ENCODE data around the gene MISP. TPM values are rescaled to one million over a fixed set of nuclear protein-coding genes. Genes with fewer than 3 reads are reported as not detected.
"Not testable (repeated sequence)": the region's sequence is repeated elsewhere in the genome, so short reads cannot be mapped to it uniquely, and the experiment has no call there.

Gene MISP
- total RNA-seq, 8 experiments from 2014 or later, result 0.13 to 0.61 (median 0.28) TPM

GRCh38 chr19:740816-741505 is 10.0 kb upstream of the MISP start:
- H3K4me3 ChIP-seq; H3K27ac ChIP-seq; H3K4me1 ChIP-seq (replicated peaks in 1 of 2); ATAC-seq (replicated peaks in 6 of 8): not testable (repeated sequence)
- in situ Hi-C loops (cut with MboI; ENCODE audit: low pct_unique_long_range_greater_than_20kb in 2 of 9, low sequenced_read_pairs in 9 of 9, unreplicated experiment in 9 of 9), result loop anchor here in 2 of 9 experiments (25.0 kb wide), 1 partner anchor 154 kb away; the partner anchor contains the start of gene HCN2 (in 2 of the 2)
- 80 to 100% (median 86%) methylated on average over 1 to 5 of the region's 16 CpGs; no CpG with 5 or more reads in 5 of the 10 experiments for WGBS, 10 experiments

- peak in 1 of 8 experiments; percentile 39 for ATAC-seq (replicated peaks in 6 of 8)
- WGBS, 10 experiments, result 84 to 94% (median 86%) methylated on average over 4 to 12 of the region's 19 CpGs; no CpG with 5 or more reads in 4 of the 10 experiments
- in situ Hi-C loops (cut with MboI; ENCODE audit: low pct_unique_long_range_greater_than_20kb in 2 of 9, low sequenced_read_pairs in 9 of 9, unreplicated experiment in 9 of 9), result loop anchor here in 2 of 9 experiments (25.0 kb wide), 1 partner anchor 154 kb away; the partner anchor contains the start of gene HCN2 (in 2 of the 2)
These were observed 9.3 kb upstream of the MISP start for GRCh38 chr19:741506-742131.

DNA sequence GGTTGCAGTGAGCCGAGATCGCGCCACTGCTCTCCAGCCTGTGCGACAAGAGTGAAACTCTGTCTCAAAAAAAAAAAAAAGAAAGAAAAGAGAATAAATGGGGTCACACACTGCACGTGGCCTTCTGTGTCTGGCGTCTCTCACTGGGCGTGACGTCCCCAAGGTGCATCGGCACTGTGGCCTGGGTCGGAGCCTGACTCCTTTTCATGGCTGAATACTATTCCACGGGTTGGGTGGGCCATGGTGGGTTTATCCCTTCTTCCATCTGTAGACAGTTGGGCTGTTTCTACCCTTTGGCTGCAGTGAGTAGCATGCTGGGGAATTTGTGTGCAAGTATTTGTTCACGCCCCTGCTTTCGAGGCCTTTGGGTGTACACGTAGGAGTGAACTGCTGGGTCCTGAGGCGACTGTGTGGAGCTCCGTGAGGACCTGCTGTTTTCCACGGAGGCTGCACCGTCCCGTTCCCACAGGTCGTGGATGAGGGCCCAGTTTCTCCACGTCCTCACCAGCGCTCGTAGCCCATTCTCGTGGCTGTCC is 8.3 kb upstream of the MISP start:
- ATAC-seq (replicated peaks in 6 of 8), result no peak
- Histone ChIP-seq H3K4me1 (replicated peaks in 1 of 2) (no peaks in the 10 kb centered on the region), H3K27ac (no peak overlapping the region), H3K4me3 (no peak overlapping the region)
- in situ Hi-C loops (cut with MboI; ENCODE audit: low pct_unique_long_range_greater_than_20kb in 2 of 9, low sequenced_read_pairs in 9 of 9, unreplicated experiment in 9 of 9), result loop anchor here in 2 of 9 experiments (25.0 kb wide), 1 partner anchor 155 kb away; the partner anchor contains the start of gene HCN2 (in 2 of the 2)
- 60 to 100% (median 93%) methylated on average over 1 to 11 of the region's 24 CpGs; no CpG with 5 or more reads in 1 of the 10 experiments for WGBS, 10 experiments

More at GRCh38 chr19:741506-742131, 9.3 kb upstream of the MISP start:
- no peak overlapping the region for H3K4me3 ChIP-seq
- H3K4me1 ChIP-seq (replicated peaks in 1 of 2), result no peaks in the 10 kb centered on the region
- H3K27ac ChIP-seq, result no peak overlapping the region

DNA sequence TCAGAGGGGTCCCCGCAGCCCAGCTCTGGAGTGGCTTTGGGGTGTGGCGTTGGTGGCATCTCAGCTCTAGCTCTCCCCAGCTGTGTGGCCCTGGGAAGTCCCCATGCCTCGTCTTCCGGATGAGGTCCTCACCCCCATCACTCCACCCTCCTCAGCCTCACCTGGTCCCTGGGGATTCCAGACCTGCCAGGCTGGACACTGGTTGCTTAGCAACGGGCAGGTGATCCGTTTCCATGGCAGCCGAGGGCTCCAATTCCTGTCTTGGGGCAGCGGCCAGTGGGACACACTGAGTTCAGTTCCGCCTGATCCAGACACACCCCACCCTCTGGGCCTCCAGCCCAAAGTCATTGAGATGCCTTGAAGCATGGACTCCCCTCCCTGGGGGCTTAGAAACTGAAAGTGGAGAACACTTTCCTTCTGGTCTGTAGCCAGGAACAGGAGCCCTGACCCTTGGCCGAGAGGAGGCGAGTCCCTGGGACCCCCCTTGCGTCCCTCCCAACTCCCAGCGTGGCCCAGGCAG is 7.7 kb upstream of the MISP start:
- 53 to 100% (median 80%) methylated on average over 1 to 8 of the region's 13 CpGs; no CpG with 5 or more reads in 5 of the 10 experiments for WGBS, 10 experiments
- Histone ChIP-seq H3K4me3 (no peak overlapping the region), H3K27ac (no peak overlapping the region), H3K4me1 (replicated peaks in 1 of 2) (no peaks in the 10 kb centered on the region)
- ATAC-seq (replicated peaks in 6 of 8), result peak in 2 of 8 experiments; percentile 13 to 29
- in situ Hi-C loops (cut with MboI; ENCODE audit: low pct_unique_long_range_greater_than_20kb in 2 of 9, low sequenced_read_pairs in 9 of 9, unreplicated experiment in 9 of 9), result loop anchor here in 2 of 9 experiments (25.0 kb wide), 1 partner anchor 156 kb away; the partner anchor contains the start of gene HCN2 (in 2 of the 2)

DNA sequence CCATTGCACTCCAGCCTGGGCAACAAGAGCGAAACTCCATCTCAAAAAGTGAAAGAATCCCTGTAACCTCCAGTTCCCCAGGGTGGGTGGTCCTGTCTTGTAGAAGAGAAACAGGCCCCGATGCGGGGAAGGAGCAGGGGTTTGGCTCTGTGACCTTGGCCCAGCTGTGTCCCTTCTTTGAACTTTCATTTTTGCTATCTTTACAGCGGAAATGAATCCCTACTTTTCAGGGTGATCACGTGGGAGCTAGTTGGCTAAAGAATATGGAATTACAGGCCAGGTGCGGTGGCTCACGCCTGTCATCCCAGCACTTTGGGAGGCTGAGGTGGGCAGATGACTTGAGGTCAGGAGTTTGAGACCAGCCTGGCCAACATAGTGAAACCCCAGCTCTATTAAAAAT is 5.8 kb upstream of the MISP start:
- in situ Hi-C loops (cut with MboI; ENCODE audit: low pct_unique_long_range_greater_than_20kb in 2 of 9, low sequenced_read_pairs in 9 of 9, unreplicated experiment in 9 of 9), result loop anchor here in 2 of 9 experiments (25.0 kb wide), 1 partner anchor 158 kb away; the partner anchor contains the start of gene HCN2 (in 2 of the 2)

GRCh38 chr19:746208-746819 is 4.6 kb upstream of the MISP start:
- H3K4me1 ChIP-seq (replicated peaks in 1 of 2), result peaks cover 0 to 5% of the 10 kb centered on the region in 2 donors
- ATAC-seq (replicated peaks in 6 of 8), result no peak
- in situ Hi-C loops (cut with MboI; ENCODE audit: low pct_unique_long_range_greater_than_20kb in 2 of 9, low sequenced_read_pairs in 9 of 9, unreplicated experiment in 9 of 9), result loop anchor here in 2 of 9 experiments (25.0 kb wide), 1 partner anchor 159 kb away; the partner anchor contains the start of gene HCN2 (in 2 of the 2)
- no peak overlapping the region for H3K27ac ChIP-seq
- H3K4me3 ChIP-seq, result no peak overlapping the region
- WGBS, 10 experiments, result 85 to 100% (median 97%) methylated on average over 1 to 6 of the region's 43 CpGs; no CpG with 5 or more reads in 5 of the 10 experiments

More for the DNA sequence above, 5.8 kb upstream of the MISP start:
- not testable (repeated sequence) for H3K4me3 ChIP-seq; ATAC-seq (replicated peaks in 6 of 8); H3K27ac ChIP-seq; H3K4me1 ChIP-seq (replicated peaks in 1 of 2)
- WGBS, 10 experiments, result 0 to 100% (median 78%) methylated on average over 1 to 6 of the region's 7 CpGs; no CpG with 5 or more reads in 2 of the 10 experiments

- Histone ChIP-seq H3K4me3 (no peak overlapping the region), H3K27ac (no peak overlapping the region), H3K4me1 (replicated peaks in 1 of 2) (peaks cover 0 to 7% of the 10 kb centered on the region in 2 donors)
- in situ Hi-C loops (cut with MboI; ENCODE audit: low pct_unique_long_range_greater_than_20kb in 2 of 9, low sequenced_read_pairs in 9 of 9, unreplicated experiment in 9 of 9), result loop anchor here in 2 of 9 experiments (25.0 kb wide), 1 partner anchor 160 kb away; the partner anchor contains the start of gene HCN2 (in 2 of the 2)
- 100% methylated on average over 1 to 3 of the region's 22 CpGs; no CpG with 5 or more reads in 8 of the 10 experiments for WGBS, 10 experiments
- ATAC-seq (replicated peaks in 6 of 8), result peak in 2 of 8 experiments; percentile 1 to 4
These were observed 4.0 kb upstream of the MISP start for GRCh38 chr19:746956-747355.

DNA sequence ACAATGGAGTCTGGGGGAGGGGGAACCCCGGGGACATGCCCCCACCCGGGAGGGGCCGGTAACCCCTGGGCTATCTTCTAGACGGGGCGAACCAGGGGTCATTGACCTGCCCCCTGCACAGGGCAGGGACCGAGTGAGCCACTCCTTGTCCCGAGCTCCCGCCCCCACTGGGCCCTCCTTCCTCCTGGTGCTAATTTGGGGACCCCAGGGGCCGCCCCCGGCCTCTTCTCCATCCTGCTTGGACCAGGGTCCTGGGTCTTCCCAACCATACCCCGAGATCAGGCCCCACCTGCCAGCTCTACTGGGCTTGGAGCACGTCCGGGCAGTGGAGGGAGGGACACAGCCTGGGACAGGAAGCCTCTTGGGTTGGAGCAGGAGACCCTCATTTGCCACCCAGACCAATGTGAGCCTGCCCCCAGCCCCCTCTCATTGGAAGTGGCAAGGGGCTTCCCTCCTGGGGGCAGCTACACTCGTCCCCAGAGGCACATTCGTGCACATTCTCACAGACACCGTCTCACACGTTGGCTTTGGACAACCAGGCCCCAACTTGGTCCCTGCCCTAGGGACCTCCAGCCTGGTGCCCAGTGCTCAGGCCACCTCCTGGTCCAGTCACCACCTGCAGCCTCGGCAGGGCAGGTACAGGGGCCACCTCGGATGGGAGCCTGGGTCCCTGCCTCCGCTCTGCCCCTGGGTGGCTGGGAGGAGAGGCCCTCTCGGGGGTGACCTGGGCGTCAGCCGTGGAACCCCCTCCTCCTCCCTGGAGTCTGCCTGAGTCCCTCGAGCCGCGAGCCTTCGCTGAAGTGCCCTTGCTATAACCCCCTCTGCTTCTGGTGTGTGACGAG is 3.3 kb upstream of the MISP start:
- whole genome bisulfite sequencing, 10 experiments, result 80 to 100% (median 100%) methylated on average over 1 to 4 of the region's 28 CpGs; no CpG with 5 or more reads in 4 of the 10 experiments
- Histone ChIP-seq H3K4me1 (replicated peaks in 1 of 2) (peaks cover 0 to 7% of the 10 kb centered on the region in 2 donors), H3K27ac (no peak overlapping the region), H3K4me3 (no peak overlapping the region)
- peak in 1 of 8 experiments; percentile 3 for ATAC-seq (replicated peaks in 6 of 8)
- in situ Hi-C loops (cut with MboI; ENCODE audit: low pct_unique_long_range_greater_than_20kb in 2 of 9, low sequenced_read_pairs in 9 of 9, unreplicated experiment in 9 of 9), result loop anchor here in 2 of 9 experiments (25.0 kb wide), 1 partner anchor 160 kb away; the partner anchor contains the start of gene HCN2 (in 2 of the 2)

DNA sequence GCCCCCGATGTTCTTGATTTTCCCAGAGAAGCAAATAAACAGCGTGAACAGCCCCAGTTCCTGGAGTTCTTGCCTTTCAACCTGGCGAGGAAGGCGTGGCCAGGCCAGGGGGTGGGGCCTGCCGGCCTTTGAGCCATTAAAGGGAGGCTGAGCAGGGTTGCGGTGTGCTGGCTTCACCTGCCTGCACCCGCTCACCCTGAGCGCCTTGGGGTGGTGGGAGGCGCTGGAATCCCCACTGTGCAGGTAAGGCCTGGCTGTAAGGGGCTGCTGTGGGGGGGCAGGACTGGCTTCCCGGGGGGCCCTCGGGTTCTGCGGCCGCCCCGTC is 2.7 kb upstream of the MISP start:
- H3K4me1 ChIP-seq (replicated peaks in 1 of 2), result peaks cover 2 to 13% of the 10 kb centered on the region in 2 donors
- no peak overlapping the region for H3K27ac ChIP-seq
- ATAC-seq (replicated peaks in 6 of 8), result no peak
- in situ Hi-C loops (cut with MboI; ENCODE audit: low pct_unique_long_range_greater_than_20kb in 2 of 9, low sequenced_read_pairs in 9 of 9, unreplicated experiment in 9 of 9), result loop anchor here in 2 of 9 experiments (25.0 kb wide), 1 partner anchor 161 kb away; the partner anchor contains the start of gene HCN2 (in 2 of the 2)
- WGBS, 10 experiments, result 60 to 83% methylated on average over 1 to 2 of the region's 14 CpGs; no CpG with 5 or more reads in 8 of the 10 experiments
- H3K4me3 ChIP-seq, result no peak overlapping the region

GRCh38 chr19:749811-750210 is 1.1 kb upstream of the MISP start:
- no peak for ATAC-seq (replicated peaks in 6 of 8)
- 64 to 94% (median 80%) methylated on average over 2 to 7 of the region's 14 CpGs; no CpG with 5 or more reads in 5 of the 10 experiments for WGBS, 10 experiments
- H3K27ac ChIP-seq, result no peak overlapping the region
- no peak overlapping the region for H3K4me3 ChIP-seq
- in situ Hi-C loops (cut with MboI; ENCODE audit: low pct_unique_long_range_greater_than_20kb in 2 of 9, low sequenced_read_pairs in 9 of 9, unreplicated experiment in 9 of 9), result loop anchor here in 4 of 9 experiments (25.0 kb wide), 3 partner anchors 88 to 163 kb away; partner anchors contain the start of genes HCN2 (in 2 of the 4), KISS1R (in 1 of the 4), R3HDM4 (in 1 of the 4) and RNF126 (in 1 of the 4)
- H3K4me1 ChIP-seq (replicated peaks in 1 of 2), result peaks cover 7 to 19% of the 10 kb centered on the region in 2 donors
